Activated CD4-positive, alpha-beta T cell treated with anti-CD3 and anti-CD28 coated beads, Interleukin-2, amount 50 U/mL, for 16 hours (primary cell): ENCODE measurements around the gene SORBS1.
"Not testable (repeated sequence)": the region's sequence is repeated elsewhere in the genome, so short reads cannot be mapped to it uniquely, and the experiment has no call there.

ENCODE experiments used
- DNase-seq: peaks from one replicate; pipeline ENCODE4 v3.0.0-alpha.2; 2020

SORBS1 gene

DNA sequence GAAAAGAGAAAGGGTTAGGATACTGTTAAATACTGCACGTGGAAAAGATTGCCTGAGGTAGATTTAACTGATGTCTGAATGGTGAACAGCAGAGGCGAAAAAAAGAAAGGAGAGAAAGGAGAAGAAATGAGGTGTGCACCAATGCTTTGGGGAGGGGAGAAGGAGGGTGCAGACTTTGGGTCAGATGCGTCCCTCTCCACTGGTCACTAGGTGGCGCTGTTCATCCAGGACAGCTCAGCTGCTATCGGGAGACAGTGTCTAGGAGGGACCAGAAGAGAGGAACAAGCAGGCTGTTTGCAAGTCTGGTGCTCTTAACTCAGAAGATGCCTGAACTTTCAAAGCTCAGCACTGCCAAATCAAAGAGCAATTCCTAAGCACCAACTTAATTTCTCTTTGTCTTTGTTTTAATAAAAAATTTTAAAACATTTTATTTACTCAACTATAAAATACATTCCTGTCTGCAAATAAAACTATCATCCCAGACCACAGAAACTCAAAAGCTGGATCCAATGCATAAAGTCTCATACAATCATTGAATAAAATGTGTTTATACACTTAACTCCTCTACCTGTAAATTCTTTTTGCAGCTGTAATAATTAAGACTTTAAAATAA is 186.5 kb downstream of the SORBS1 start:
- DNase-seq, result peak; percentile 83

- no peak for DNase-seq
Measured at GRCh38 chr10:95373660-95374059, 187.5 kb downstream of the SORBS1 start.

DNA sequence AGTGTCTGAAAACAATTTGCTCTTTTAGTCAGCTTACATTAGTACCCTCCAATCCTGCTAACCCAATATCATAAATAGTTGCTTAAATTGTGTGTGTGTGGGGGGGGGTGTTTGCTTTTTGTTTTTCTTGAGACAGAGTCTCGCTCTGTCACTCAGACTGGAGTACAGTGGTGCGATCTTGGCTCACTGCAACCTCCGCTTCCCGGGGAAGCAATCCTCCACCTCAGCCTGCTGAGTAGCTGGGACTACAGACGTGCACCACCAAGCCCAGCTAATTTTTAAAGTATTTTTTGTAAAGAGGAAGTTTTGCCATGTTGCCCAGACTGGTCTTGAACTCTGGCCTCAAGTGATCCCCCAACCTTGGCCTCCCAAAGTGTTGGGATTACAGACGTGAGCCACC is 196.8 kb downstream of the SORBS1 start:
- DNase-seq, result no peak

DNA sequence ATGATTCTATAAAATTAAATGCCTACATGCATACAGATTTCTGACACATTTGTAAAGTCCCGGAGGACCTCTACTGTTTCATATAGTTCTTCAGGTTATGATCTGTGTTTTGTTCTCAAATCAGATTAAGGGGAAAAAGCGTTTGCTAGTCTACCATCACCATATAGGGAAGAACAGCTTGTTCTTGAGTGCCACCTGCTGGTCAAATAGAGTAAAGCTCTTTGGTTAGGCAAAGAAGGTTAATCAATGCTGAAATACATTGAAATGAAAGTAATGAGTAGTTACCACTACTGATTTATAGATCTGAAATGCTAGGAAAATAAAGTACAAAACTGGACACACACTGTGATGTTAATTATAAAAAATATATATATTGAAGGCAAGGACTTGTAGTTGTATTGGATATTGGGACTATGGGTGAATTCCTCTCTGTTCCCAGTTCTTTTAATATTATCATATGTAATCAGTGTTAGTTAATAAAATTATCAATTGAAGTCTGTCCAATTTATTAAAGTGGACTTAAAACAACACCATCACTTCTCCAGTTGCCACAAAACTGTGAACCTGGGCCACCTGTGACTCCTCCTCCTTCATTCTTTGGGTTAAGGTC is 197.8 kb downstream of the SORBS1 start:
- DNase-seq, result peak; percentile 71

- DNase-seq, result no peak
Measured at GRCh38 chr10:95360122-95360714, 201.0 kb downstream of the SORBS1 start.

DNA sequence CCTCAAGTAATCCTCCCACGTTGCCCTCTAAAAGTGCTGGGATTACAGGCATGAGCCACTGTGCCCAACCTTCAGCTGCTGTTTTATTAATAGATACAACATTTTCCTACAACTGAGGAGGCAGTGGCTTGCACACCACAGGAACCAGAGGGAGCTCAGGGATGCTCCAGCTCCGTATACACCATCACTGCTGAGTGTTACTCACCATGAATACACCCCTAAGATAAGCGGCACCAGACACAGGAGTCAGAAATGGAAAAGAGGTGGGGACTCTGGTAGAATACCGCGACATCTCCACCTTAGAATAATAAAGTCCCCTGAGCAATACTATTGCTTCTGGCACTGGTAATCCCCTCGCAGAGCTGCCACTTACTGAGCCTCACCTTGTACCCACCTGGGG is 201.7 kb downstream of the SORBS1 start:
- no peak for DNase-seq

DNA sequence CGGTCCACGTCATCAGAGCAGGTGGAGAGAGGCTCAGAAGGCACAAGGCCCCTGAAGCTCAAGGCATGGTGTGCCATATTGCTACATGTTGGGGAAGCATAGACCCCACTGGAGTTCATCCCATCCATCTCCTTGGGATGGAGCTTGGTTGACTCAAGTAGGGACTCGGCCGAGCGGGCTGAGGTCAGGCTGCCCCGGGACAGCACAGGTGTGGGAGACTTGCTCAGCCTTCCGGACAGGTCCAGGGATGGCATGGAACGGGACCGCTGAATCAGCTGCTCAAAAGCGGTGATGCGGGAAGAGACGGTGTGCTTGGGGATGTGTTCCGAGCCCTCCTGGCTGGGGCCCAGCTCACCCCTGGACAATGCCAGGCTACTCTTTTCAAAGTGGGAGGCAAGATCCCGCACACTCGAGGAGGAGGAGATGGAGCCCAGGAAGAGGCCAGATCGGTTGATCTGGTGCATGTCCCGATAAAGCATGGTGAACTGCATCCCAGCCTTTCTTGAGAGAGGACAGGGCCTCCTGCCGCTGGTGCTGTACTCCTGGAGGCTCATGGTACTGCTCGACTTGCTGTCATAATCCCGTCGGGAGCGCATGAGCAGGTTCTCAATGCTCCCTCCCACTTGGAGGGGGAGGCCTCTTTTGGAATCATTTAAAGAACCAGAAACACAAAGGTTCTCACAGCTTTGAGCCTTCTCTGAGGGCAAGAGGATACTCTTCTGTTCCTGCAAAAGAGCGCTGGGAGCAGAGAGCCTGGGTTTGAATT is 204.8 kb downstream of the SORBS1 start:
- DNase-seq, result no peak

GRCh38 chr10:95355301-95355700 is 205.9 kb downstream of the SORBS1 start:
- no peak for DNase-seq

GRCh38 chr10:95354110-95354509 is 207.1 kb downstream of the SORBS1 start:
- no peak for DNase-seq

- DNase-seq, result no peak
Measured at GRCh38 chr10:95353123-95353522, 208.0 kb downstream of the SORBS1 start.

GRCh38 chr10:95352684-95353083 is 208.5 kb downstream of the SORBS1 start:
- no peak for DNase-seq

DNA sequence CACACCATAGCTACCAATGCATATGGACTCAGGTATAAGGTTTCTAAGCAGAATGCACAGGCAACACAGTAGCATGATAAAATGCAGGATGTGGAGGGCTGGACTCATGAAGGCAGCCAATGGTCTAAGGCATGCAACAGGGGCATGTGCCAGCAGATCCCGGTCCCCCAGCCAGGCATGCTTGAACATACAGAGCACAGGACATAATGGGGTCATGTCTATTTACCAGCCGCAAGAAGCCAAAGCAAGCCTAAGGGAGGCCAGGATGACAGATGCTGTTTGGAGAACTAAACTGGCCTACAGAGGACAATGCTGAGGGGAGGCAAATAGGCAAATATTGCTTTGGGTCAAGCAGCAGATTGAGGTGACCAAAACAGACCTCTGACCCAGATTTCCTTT is 210.3 kb downstream of the SORBS1 start:
- DNase-seq, result no peak

GRCh38 chr10:95350219-95350829 is 210.8 kb downstream of the SORBS1 start:
- DNase-seq, result no peak

DNA sequence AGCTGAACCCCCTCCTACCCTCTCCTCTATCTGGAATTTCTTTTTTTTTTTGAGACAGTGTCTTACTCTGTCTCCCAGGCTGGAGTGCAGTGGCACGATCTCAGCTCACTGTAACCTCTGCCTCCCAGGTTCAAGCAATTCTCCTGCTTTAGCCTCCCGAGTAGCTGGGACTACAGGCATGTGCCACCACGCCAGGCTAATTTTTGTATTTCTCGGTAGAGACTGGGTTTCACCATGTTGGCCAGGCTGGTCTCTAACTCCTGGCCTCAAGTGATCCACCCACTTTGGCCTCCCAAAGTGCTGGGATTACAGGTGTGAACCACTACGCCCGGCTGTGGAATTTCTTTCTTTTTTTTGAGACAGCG is 213.8 kb downstream of the SORBS1 start:
- not testable (repeated sequence) for DNase-seq

DNA sequence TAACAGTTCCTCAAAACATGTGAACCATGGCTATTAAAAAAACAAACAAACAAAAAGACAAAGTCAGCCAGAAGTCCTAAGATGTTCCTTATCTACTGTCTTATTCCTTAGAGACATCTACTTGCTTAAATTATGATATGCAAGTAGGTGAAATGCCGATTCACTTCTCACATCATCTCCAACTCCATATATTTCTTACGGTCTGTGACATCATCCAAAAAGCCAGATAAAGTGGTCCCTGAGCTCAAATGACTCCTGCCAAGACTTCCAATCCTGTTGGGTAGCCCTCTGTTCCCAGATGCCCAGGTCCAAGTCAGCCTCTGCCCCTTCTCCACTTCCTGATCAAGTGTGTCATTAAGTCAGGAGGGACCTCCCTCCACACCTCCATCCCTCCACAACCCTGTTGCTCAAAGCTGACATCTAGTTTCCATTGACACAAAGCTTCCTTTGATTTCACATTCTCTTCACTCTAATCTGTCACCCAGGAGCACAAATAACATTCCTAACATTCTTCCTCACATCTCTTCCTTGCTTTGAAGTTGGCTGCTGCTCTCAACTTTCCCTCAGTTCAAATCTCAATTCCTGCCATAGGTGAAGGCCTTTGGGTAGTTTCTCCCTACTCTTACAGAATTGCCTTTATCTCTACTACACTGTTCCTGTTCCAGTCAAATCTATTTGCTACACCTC is 214.3 kb downstream of the SORBS1 start:
- no peak for DNase-seq

DNA sequence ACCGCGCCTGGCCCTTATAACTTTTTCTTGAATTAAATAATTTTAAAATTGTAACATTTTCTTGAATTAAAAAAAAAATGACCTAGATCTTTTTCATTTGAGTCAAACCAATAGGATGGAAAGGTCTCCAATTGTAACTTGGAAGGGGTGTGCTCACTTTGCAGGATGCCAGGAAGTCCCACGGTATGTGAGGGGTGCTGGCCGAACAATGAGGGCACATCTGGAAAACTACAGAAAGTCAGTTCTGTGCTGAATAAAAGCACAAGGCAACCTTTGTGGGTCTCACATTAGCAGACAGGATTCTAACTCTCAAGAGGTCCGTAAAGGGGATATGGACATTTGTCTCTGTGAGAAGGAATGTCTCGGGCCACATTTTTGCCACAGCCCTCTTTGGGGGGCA is 217.6 kb downstream of the SORBS1 start:
- DNase-seq, result no peak

DNA sequence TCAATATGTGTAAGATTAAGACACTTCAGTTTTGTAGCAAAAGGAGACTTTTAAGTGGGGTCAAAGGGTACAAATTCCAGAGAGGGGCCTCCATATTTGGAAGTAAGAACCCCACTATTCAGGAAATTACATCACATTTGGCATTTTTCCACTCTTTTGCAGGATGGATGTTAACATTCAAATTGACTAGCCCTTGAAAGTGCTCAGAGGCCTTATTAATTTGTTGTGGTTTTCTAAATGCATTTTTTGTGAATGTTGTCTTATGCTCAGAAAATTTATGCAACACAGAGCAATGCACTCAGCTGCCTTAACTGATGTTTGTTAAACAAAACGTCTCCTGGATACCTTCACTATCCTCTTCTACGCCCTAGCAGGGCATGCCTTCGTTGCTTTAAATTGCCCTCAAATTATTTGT is 219.4 kb downstream of the SORBS1 start:
- no peak for DNase-seq

GRCh38 chr10:95339863-95340262 is 221.3 kb downstream of the SORBS1 start:
- DNase-seq, result no peak

DNA sequence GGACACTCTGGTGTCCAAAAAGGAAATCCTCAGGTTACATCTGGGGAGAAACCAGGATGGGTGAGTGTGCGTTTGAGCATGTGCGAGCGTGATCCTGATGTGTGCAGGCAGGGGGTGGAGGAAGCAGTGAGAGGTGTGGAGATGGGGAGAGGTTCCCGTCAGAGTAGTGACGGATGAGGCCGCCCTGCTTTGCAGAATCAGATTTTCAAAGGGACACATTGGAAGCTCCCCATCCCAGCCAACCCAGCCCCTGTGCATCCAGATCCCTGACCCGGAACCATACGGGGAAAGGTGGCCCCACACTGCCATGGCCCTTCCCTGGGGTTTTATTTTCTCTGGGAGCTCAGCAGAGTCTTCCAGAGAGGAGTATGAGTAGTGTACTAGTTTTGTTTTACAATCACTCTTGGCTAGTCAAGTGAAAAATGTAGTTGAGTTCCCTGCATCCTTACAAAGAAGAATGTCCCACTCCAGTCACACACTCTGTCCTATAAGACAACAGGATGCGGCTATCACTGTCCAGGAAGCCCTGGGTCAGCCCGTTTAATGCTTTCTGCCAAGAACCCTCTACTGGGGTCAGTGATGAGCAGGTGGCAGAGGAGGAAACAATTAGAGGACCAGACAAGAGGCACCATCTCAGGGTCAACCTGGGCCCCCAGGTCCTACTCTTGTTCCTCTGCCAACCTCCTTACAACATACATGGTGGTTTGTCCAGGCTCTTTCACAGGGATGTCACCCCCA is 223.6 kb downstream of the SORBS1 start:
- no peak for DNase-seq

DNA sequence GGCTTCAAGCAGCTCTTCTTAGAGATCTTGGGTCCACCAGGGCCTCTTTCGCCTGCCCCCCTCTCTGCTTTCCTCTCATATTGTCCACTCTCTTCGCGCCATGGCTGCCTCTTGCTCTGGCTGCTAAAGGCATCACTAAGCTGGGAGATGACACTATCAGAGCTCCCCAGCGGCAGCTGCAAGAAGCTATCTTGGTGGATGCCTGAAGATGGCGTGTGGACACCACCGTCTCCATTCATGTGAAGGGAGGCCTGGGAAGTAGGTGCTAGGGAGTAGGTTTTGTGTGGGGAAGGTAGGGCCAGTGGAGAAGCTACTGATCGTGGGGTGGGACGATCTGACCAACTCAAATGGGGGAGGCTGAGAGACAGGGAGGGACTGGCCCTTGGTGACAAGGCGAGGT is 224.5 kb downstream of the SORBS1 start:
- DNase-seq, result no peak

DNA sequence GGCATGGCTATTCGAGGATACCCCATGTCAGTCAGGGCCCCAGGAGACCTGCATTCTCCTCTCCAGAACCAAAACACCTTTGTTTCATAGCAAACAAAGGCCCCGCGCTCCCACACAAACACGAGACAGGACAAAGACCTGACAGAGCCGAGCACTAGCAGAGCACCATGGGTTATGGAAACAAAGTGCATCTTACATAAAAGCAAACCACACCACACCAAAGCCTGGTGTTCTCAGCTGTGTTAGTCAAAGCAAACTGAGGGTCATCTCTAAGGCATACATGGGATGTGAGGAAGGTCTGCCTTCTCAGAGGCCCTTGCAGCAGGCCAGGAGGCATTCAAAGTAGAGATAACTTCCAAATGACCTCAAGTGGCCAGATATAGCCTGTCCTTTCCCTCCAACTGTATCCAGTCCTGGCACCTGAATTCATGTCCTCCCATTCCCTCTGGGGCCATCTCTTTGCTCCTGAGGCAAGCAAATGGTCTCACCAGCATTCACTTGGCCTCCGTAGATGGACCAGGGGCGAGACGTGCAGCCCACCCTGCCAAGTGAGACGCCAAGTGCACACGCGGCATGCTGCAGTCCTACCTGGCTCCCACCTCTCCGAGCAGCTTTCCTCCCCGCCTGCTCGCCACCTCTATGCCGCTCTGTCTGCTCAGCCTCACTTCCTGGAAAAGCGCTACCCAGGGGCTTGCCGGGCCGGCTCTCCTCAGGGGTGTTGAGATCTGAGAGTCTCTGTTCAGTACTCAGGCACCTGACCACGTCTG is 225.1 kb downstream of the SORBS1 start:
- DNase-seq, result no peak

DNA sequence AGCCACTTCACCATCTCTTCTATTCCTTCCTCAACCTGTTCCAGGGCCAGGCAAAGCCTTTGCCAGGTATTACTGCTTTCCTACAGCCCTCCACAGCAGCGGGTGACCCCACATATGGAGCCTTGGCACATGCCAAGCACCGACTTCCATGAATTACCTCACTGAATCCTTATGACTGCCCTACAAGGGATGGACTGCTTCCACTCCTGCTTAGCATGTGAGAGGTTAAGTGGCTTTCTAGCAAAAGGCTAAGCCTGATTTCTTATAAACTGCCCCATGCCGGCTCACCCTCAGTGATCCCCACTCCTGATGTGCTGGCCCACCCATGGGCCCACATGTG is 226.4 kb downstream of the SORBS1 start:
- DNase-seq, result no peak
